SU-DHL-6 (cell line): Measurements from ENCODE around the gene LGALS4.

Experiments used
- H2AFZ ChIP-seq: fragments of 200-600 bp; sonication (generic); 2 replicates; pipeline ENCODE4 v1.6.1; 2014; ENCODE audit warnings: low read depth, mild to moderate bottlenecking, moderate library complexity, mixed read lengths, antibody characterized with exemption, low read length; ENCODE audit not compliant: severe bottlenecking
- H3F3A ChIP-seq: fragments of 200-600 bp; shearing (Covaris generic); 2 replicates; pipeline ENCODE4 v1.6.0; 2016; ENCODE audit warnings: antibody characterized with exemption, mild to moderate bottlenecking; ENCODE audit not compliant: insufficient read depth
- H3K27ac ChIP-seq: fragments of 200-600 bp; sonication (generic); 2 replicates; pipeline ENCODE4 v1.5.1; 2016; ENCODE audit warnings: low read depth, mild to moderate bottlenecking, low read length, moderate library complexity, mixed read lengths
- H3K27me3 ChIP-seq: fragments of 200-600 bp; sonication (generic), shearing (Covaris generic); 2 replicates; pipeline ENCODE4 v1.6.0; 2014; ENCODE audit warnings: mild to moderate bottlenecking, low read length
- H3K36me3 ChIP-seq: fragments of 200-600 bp; sonication (generic); 2 replicates; pipeline ENCODE4 v1.6.1; 2014; ENCODE audit warnings: mild to moderate bottlenecking, low read length, mixed read lengths
- H3K4me2 ChIP-seq: fragments of 300-600, 200-600 bp; shearing (Covaris generic), sonication (generic); 2 replicates; pipeline ENCODE4 v1.6.0; 2014; ENCODE audit warnings: low read length, low read depth, mild to moderate bottlenecking; ENCODE audit not compliant: poor library complexity, severe bottlenecking
- H3K4me3 ChIP-seq: fragments of 200-600 bp; sonication (generic); 2 replicates; pipeline ENCODE4 v1.5.1; 2014; ENCODE audit warnings: antibody characterized with exemption, low read length, mild to moderate bottlenecking, mixed read lengths; ENCODE audit not compliant: insufficient read depth, poor library complexity, severe bottlenecking
- H3K79me2 ChIP-seq: fragments of 200-600 bp; sonication (generic); 2 replicates; pipeline ENCODE4 v1.6.1; 2014; ENCODE audit warnings: mild to moderate bottlenecking, low read length, moderate library complexity; ENCODE audit not compliant: insufficient read depth
- H3K9ac ChIP-seq: fragments of 200-600 bp; sonication (generic); 2 replicates; pipeline ENCODE4 v1.7.0; 2014; ENCODE audit warnings: mild to moderate bottlenecking, low read length
- H3K9me2 ChIP-seq: fragments of 200-600 bp; sonication (generic); replicated peaks from 2 replicates; pipeline ENCODE4 v1.6.1; 2014; ENCODE audit warnings: low read length; ENCODE audit not compliant: insufficient read depth
- H3K9me3 ChIP-seq: fragments of 200-600 bp; sonication (generic); 2 replicates; pipeline ENCODE4 v1.6.1; 2014; ENCODE audit warnings: low read length, mixed read lengths; ENCODE audit not compliant: insufficient read depth
- H4K20me1 ChIP-seq: fragments of 200-600 bp; sonication (generic); 2 replicates; pipeline ENCODE4 v1.6.1; 2014; ENCODE audit warnings: low read depth, mild to moderate bottlenecking, antibody characterized with exemption, low read length, moderate library complexity, mixed read lengths
- CTCF ChIP-seq: fragments of 200-600 bp; sonication (generic); IDR thresholded peaks from one replicate; pipeline ENCODE4 v1.5.1; 2017; ENCODE audit warnings: antibody characterized with exemption, mild to moderate bottlenecking, low read length, moderate library complexity; ENCODE audit not compliant: insufficient read depth, poor library complexity, severe bottlenecking
- EZH2phosphoT487 ChIP-seq: fragments of 200-600 bp; sonication (generic), shearing (Covaris generic); conservative IDR thresholded peaks from 2 replicates; pipeline ENCODE4 v1.6.1; 2018; ENCODE audit warnings: mild to moderate bottlenecking, antibody characterized with exemption, low read length, moderate library complexity, mixed read lengths

The LGALS4 gene

GRCh38 chr19:38840583-38840968 is 27.8 kb upstream of the LGALS4 start:
- H3K9me3 ChIP-seq: no peaks in the 10 kb centered on the region
- H4K20me1 ChIP-seq: peaks cover 50% of the 10 kb centered on the region
- TF ChIP-seq EZH2phosphoT487: no peak
- TF ChIP-seq CTCF: no peak
- H3K9ac ChIP-seq: no peak overlapping the region
- H3K4me3 ChIP-seq: no peak overlapping the region
- no peaks in the 10 kb centered on the region for H3K27me3 ChIP-seq
- no peak overlapping the region for H3K27ac ChIP-seq
- no peaks in the 10 kb centered on the region for H3K9me2 ChIP-seq
- peaks cover 47% of the 10 kb centered on the region for H3K79me2 ChIP-seq
- H3F3A ChIP-seq: peaks cover 56% of the 10 kb centered on the region
- H3K4me2 ChIP-seq: no peak overlapping the region
- no peak overlapping the region for H2AFZ ChIP-seq
- H3K36me3 ChIP-seq: peaks cover 63% of the 10 kb centered on the region

- no peak overlapping the region for H2AFZ ChIP-seq
- no peaks in the 10 kb centered on the region for H3K27me3 ChIP-seq
- TF ChIP-seq EZH2phosphoT487 (no peak), CTCF (no peak)
- H3K4me2 ChIP-seq: no peak overlapping the region
- H3K4me3 ChIP-seq: no peak overlapping the region
- no peak overlapping the region for H3K27ac ChIP-seq
- H3K9ac ChIP-seq: no peak overlapping the region
- peaks cover 58% of the 10 kb centered on the region for H3K36me3 ChIP-seq
- H3K9me2 ChIP-seq: no peaks in the 10 kb centered on the region
- H3F3A ChIP-seq: peaks cover 59% of the 10 kb centered on the region
- peaks cover 41% of the 10 kb centered on the region for H3K79me2 ChIP-seq
- no peaks in the 10 kb centered on the region for H3K9me3 ChIP-seq
- peaks cover 44% of the 10 kb centered on the region for H4K20me1 ChIP-seq
Measured at GRCh38 chr19:38839816-38840582, 27.3 kb upstream of the LGALS4 start.

DNA sequence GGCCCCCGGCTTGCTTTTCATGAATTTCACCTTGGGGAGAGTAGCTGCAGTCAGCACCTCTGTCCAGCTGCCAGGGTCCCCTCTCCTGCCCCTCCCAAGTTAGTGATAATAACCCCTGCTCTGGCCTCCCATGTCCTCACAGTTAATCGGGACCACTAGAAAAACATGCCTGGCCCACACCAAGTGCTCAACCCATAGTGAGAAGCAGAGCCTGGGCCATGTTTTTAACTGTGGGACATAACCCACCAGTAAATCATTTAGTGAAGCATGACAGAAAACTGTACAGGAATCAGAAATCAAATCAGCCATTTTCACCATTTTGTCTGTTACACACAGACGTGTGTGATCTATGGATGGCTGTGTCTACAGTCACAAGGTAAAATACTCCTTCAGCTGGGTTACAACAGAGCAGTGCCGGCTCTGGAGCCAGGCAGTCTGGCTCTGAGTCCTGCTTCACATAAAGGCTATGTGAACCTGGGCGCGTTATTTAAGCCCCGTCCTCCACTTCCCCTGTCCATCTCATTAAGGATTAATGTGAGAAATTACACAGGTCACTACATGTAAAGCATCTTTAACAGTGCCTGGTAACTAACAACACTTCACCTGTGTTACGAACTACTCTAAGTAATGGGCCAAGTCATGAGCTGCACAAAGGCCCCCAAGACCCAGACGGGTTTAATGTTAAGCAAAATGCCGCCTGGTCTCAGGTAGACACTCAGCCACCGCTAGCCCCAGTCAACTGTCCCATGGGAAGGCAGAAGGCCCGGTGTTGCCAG is 26.4 kb upstream of the LGALS4 start:
- peaks cover 39% of the 10 kb centered on the region for H4K20me1 ChIP-seq
- H2AFZ ChIP-seq: no peak overlapping the region
- TF ChIP-seq EZH2phosphoT487 (no peak), CTCF (no peak)
- peaks cover 33% of the 10 kb centered on the region for H3K79me2 ChIP-seq
- H3K9me2 ChIP-seq: no peaks in the 10 kb centered on the region
- no peak overlapping the region for H3K4me3 ChIP-seq
- H3K27ac ChIP-seq: no peak overlapping the region
- peaks cover 66% of the 10 kb centered on the region for H3F3A ChIP-seq
- H3K36me3 ChIP-seq: peaks cover 49% of the 10 kb centered on the region
- no peaks in the 10 kb centered on the region for H3K27me3 ChIP-seq
- no peaks in the 10 kb centered on the region for H3K9me3 ChIP-seq
- H3K4me2 ChIP-seq: no peak overlapping the region
- H3K9ac ChIP-seq: no peak overlapping the region
